BLaER1 treated with 17β-estradiol and CSF1 and Interleukin-3, amounts not matched to agents 10 nM and 100 nM (cell line): ENCODE measurements around the gene NAB2.

Experiments
- H3K27ac ChIP-seq, 11 experiments: shearing (Covaris generic); formaldehyde crosslinking; 2 replicates each; pipeline ENCODE4 v1.8.1; 2022
- H3K27me3 ChIP-seq, 11 experiments: shearing (Covaris generic); formaldehyde crosslinking; 2 replicates each; pipeline ENCODE4 v1.8.1; 2022
- H3K36me3 ChIP-seq, 11 experiments: shearing (Covaris generic); formaldehyde crosslinking; 2 replicates each; pipeline ENCODE4 v1.8.1; 2022
- H3K4me1 ChIP-seq, 10 experiments: shearing (Covaris generic); formaldehyde crosslinking; 2 replicates each; pipeline ENCODE4 v1.8.1; 2022
- H3K4me2 ChIP-seq, 11 experiments: shearing (Covaris generic); formaldehyde crosslinking; 2 replicates each; pipeline ENCODE4 v1.8.1; 2022
- H3K4me3 ChIP-seq, 10 experiments: shearing (Covaris generic); formaldehyde crosslinking; 2 replicates each; pipeline ENCODE4 v1.8.1; 2022
- H3K9ac ChIP-seq, 11 experiments: shearing (Covaris generic); formaldehyde crosslinking; 2 replicates each; pipeline ENCODE4 v1.8.1; 2022
- H3K9me3 ChIP-seq, 11 experiments: shearing (Covaris generic); formaldehyde crosslinking; replicated peaks in 1 of 11; 2 replicates each; pipeline ENCODE4 v1.8.1; 2022
- H4K20me1 ChIP-seq, 11 experiments: shearing (Covaris generic); formaldehyde crosslinking; 2 replicates each; pipeline ENCODE4 v1.8.1; 2022
- Cebpa-rat ChIP-seq, 11 experiments: shearing (Covaris generic); IDR thresholded peaks; 2 replicates each; pipeline ENCODE4 v1.8.1; 2022

NAB2 gene

DNA sequence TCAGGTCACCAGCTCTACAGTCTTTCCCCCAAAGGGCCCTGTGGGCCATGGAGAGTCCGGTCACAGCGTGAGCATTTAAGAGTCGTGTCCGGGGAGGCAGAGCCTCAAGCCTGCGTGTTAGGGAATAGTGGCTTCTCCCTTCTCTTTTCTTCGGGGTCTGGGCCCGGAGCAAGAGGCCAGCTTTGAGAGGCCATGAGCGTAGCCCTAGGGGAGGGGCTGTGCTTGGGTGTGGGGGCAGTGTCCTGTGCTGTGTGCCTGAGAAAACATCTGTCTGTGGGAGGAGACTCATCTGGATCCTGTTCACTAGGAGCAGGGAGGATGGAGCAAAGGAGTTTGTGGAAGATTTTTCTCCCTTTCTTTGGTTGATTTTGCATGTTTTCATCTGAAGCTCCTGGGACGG is 53.2 kb downstream of the NAB2 start:
- Histone ChIP-seq H3K4me2 (peak overlapping the region in 4 of 11 experiments; percentile 2 to 42 (median 7); a peak in 3 of 22 replicates), H3K27me3 (no peaks in the 10 kb centered on the region), H3K4me3 (no peak overlapping the region), H3K27ac (peak overlapping the region in 3 of 11 experiments; percentile 6 to 36 (median 30); a peak in 3 of 22 replicates), H3K9me3 (no peaks in the 10 kb centered on the region), H4K20me1 (peaks cover 0 to 97% (median 0%) of the 10 kb centered on the region in 11 experiments; a peak in 7 of 22 replicates), H3K9ac (peak overlapping the region in 6 of 11 experiments; percentile 1 to 64 (median 31); a peak in 7 of 22 replicates), H3K4me1 (peaks cover 29 to 94% (median 61%) of the 10 kb centered on the region in 10 experiments), H3K36me3 (peaks cover 21 to 98% (median 67%) of the 10 kb centered on the region in 11 experiments; a peak in 19 of 22 replicates)
- TF ChIP-seq Cebpa-rat (IDR thresholded peaks at IDR 0.05), result no peak

DNA sequence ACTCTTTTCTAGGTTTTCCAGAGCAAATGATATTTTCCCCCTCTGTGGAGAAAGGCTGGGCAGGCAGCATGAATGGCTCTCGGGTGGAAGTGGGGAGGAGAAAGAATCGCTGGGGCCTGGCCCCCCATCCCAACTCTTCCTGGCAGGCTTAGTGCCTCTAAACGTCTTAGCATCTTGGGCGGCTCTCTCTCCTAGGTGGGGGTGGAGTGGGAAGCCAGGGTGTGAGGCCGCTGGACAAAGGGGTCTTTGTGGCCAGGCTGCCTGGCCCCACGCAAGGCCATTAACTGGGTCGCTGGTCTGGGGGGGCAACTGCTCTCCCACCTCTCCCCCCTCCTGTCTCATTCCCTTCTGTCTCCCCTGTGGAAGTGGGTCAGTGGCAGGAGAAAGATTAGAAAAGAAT is 53.8 kb downstream of the NAB2 start:
- no peak overlapping the region for H3K4me3 ChIP-seq
- peak overlapping the region in 10 of 11 experiments; percentile 1 to 42 (median 30); a peak in 13 of 22 replicates for H3K4me2 ChIP-seq
- peak overlapping the region in 5 of 11 experiments; percentile 3 to 38 (median 26); a peak in 5 of 22 replicates for H3K27ac ChIP-seq
- peaks cover 21 to 100% (median 67%) of the 10 kb centered on the region in 11 experiments; a peak in 19 of 22 replicates for H3K36me3 ChIP-seq
- TF ChIP-seq Cebpa-rat (IDR thresholded peaks at IDR 0.05), result no peak
- peak overlapping the region in 6 of 11 experiments; percentile 9 to 64 (median 16); a peak in 5 of 22 replicates for H3K9ac ChIP-seq
- H3K4me1 ChIP-seq, result peaks cover 35 to 96% (median 66%) of the 10 kb centered on the region in 10 experiments
- H3K27me3 ChIP-seq, result no peaks in the 10 kb centered on the region
- peaks cover 0 to 97% (median 0%) of the 10 kb centered on the region in 11 experiments; a peak in 7 of 22 replicates for H4K20me1 ChIP-seq
- no peaks in the 10 kb centered on the region for H3K9me3 ChIP-seq

DNA sequence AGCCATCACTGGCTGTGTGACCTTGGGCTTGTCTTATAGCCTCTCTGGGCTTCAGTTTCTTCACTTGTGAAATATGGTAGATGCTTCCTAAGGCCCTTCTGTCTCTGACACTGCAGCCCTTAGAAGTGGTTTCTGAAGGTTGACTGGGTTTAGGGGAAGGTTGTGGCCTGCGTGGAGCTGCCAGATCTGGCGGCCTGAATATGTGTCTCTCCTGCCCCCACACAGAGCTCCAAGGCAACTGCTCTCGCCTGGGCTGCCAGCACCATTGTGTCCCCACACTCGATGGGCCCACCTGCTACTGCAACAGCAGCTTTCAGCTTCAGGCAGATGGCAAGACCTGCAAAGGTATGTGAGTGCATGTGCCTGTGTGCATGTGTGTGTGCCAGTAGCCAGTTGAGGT is 54.5 kb downstream of the NAB2 start:
- H3K9ac ChIP-seq, result peak overlapping the region in 6 of 11 experiments; percentile 9 to 64 (median 16); a peak in 3 of 22 replicates
- H3K27me3 ChIP-seq, result no peaks in the 10 kb centered on the region
- no peaks in the 10 kb centered on the region for H3K9me3 ChIP-seq
- H3K36me3 ChIP-seq, result peaks cover 21 to 100% (median 67%) of the 10 kb centered on the region in 11 experiments; a peak in 19 of 22 replicates
- no peak for TF ChIP-seq Cebpa-rat (IDR thresholded peaks at IDR 0.05)
- H3K27ac ChIP-seq, result peak overlapping the region in 4 of 11 experiments; percentile 4 to 38 (median 31); a peak in 3 of 22 replicates
- H3K4me1 ChIP-seq, result peaks cover 42 to 96% (median 70%) of the 10 kb centered on the region in 10 experiments
- peaks cover 0 to 90% (median 0%) of the 10 kb centered on the region in 11 experiments; a peak in 7 of 22 replicates for H4K20me1 ChIP-seq
- H3K4me2 ChIP-seq, result peak overlapping the region; percentile 1 to 42 (median 29); a peak in 14 of 22 replicates
- H3K4me3 ChIP-seq, result no peak overlapping the region
